Measurements from ENCODE around the gene BPIFB4.

DNA sequence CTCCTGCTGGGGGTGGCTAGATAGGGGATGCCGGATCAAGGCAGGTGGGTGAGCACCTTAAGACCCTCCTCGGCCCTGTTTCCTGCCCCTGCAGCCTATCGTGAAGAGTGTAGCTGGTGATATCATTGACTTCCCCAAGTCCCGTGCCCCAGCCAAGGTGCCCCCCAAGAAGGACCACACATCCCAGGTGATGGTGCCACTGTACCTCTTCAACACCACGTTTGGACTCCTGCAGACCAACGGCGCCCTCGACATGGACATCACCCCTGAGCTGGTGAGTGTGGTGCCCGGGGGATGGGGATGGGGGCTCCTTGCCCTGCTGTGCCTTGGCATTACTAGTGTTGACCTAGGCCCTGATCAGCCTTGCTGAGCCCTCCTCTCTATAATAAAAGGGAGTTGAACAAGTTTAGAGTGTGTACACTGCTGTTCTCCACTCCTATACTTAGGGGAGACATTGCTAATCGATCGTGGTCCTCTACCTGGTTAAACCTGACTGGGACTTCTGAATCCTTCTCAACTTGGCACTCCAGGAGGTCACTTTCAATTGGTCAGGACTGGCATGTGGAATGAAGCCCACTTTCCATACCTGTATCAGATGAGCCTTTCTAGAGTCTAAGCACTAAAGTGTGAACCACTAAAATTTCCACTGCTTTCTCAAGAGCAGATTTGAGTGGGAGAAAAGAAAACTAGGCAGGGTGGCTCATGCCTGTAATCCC is 14.7 kb upstream of the BPIFB4 start:
- TF ChIP-seq, protein P1, sequence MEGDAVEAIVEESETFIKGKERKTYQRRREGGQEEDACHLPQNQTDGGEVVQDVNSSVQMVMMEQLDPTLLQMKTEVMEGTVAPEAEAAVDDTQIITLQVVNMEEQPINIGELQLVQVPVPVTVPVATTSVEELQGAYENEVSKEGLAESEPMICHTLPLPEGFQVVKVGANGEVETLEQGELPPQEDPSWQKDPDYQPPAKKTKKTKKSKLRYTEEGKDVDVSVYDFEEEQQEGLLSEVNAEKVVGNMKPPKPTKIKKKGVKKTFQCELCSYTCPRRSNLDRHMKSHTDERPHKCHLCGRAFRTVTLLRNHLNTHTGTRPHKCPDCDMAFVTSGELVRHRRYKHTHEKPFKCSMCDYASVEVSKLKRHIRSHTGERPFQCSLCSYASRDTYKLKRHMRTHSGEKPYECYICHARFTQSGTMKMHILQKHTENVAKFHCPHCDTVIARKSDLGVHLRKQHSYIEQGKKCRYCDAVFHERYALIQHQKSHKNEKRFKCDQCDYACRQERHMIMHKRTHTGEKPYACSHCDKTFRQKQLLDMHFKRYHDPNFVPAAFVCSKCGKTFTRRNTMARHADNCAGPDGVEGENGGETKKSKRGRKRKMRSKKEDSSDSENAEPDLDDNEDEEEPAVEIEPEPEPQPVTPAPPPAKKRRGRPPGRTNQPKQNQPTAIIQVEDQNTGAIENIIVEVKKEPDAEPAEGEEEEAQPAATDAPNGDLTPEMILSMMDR (conservative IDR thresholded peaks at IDR 0.05) = no peak
- no peak for TF ChIP-seq ZFX (IDR thresholded peaks at IDR 0.05)
